Measurements from ENCODE around the gene TMOD2. TPM values are rescaled to one million over a fixed set of nuclear protein-coding genes. Genes with fewer than 3 reads are reported as not detected.

Gene TMOD2
- total RNA-seq, 1 donor: 9.8 TPM

DNA sequence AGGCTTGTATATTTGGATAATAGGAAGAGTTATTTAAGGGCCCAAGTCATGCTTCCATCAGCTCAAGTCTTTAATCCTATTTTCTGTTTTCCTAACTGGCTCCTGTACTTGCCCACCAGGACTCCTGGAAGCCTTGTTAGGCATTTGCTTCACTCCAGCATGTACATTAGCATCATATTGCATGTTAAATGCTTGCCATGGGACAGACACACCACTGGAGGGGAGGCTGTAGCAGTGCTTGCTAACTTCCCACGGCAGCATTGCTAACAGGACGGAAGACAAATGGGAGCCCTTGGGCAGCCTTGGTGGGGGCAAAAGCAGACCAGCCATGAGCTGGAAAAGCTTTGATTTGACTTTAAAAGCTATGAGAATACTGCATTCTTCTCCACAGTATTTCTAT, 6.1 kb downstream of the TMOD2 start:
- no peak overlapping the region for H3K27ac ChIP-seq (ENCODE audit: low read depth, low read length)
- H3K79me2 ChIP-seq (ENCODE audit: insufficient read depth, low read length): no peaks in the 10 kb centered on the region
- H3K27me3 ChIP-seq (ENCODE audit: insufficient read depth, low read length): peaks cover 8% of the 10 kb centered on the region
- no peak for TF ChIP-seq CTCF (IDR thresholded peaks at IDR 0.05; ENCODE audit: extremely low read depth, low read depth, low read length)
- no peaks in the 10 kb centered on the region for H4K20me1 ChIP-seq (ENCODE audit: insufficient read depth, low read length)
- H3K36me3 ChIP-seq (ENCODE audit: insufficient read depth, low read length): no peaks in the 10 kb centered on the region
- H3K4me1 ChIP-seq (ENCODE audit: insufficient read depth, low read length): peaks cover 19% of the 10 kb centered on the region
- no peak overlapping the region for H2AFZ ChIP-seq (ENCODE audit: low read length)
- H3K4me2 ChIP-seq (ENCODE audit: insufficient read depth, low read length): no peak overlapping the region
- DNase-seq (ENCODE audit: insufficient read length, low spot score, missing footprints): no peak
- H3K9me3 ChIP-seq (ENCODE audit: low read depth, low read length): no peaks in the 10 kb centered on the region
- H3K4me3 ChIP-seq (ENCODE audit: insufficient read depth, low read length): no peak overlapping the region

DNA sequence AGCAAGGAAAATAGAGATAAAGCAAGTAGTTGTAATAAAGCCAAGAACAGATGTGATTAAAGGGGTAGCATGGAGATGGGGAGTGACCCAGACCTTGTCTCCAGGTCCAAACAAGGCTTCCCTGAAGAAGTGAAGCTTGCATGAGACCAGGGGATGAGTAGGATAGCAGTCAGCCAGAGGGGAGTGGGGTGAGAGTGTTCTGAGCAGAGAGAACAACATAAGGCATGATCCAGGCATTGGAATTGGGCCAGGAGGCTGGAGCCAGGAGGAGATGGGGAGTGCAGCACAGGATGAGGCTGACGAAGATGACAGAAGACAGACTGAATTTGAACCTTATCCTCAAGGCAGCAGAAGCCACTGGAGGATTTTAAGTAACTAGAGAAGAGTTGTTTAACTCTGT, 7.2 kb downstream of the TMOD2 start:
- H3K4me2 ChIP-seq (ENCODE audit: insufficient read depth, low read length): peak overlapping the region; percentile 1
- no peak overlapping the region for H2AFZ ChIP-seq (ENCODE audit: low read length)
- no peak overlapping the region for H3K27ac ChIP-seq (ENCODE audit: low read depth, low read length)
- H3K27me3 ChIP-seq (ENCODE audit: insufficient read depth, low read length): no peaks in the 10 kb centered on the region
- no peak overlapping the region for H3K4me3 ChIP-seq (ENCODE audit: insufficient read depth, low read length)
- H3K4me1 ChIP-seq (ENCODE audit: insufficient read depth, low read length): peaks cover 19% of the 10 kb centered on the region
- no peaks in the 10 kb centered on the region for H3K9me3 ChIP-seq (ENCODE audit: low read depth, low read length)
- no peaks in the 10 kb centered on the region for H3K36me3 ChIP-seq (ENCODE audit: insufficient read depth, low read length)
- no peak for TF ChIP-seq CTCF (IDR thresholded peaks at IDR 0.05; ENCODE audit: extremely low read depth, low read depth, low read length)
- H3K79me2 ChIP-seq (ENCODE audit: insufficient read depth, low read length): no peaks in the 10 kb centered on the region
- no peaks in the 10 kb centered on the region for H4K20me1 ChIP-seq (ENCODE audit: insufficient read depth, low read length)
- DNase-seq (ENCODE audit: insufficient read length, low spot score, missing footprints): no peak

- Histone ChIP-seq H3K36me3 (ENCODE audit: insufficient read depth, low read length) (no peaks in the 10 kb centered on the region), H4K20me1 (ENCODE audit: insufficient read depth, low read length) (no peaks in the 10 kb centered on the region), H3K4me1 (ENCODE audit: insufficient read depth, low read length) (peaks cover 19% of the 10 kb centered on the region), H3K9me3 (ENCODE audit: low read depth, low read length) (no peaks in the 10 kb centered on the region), H3K4me2 (ENCODE audit: insufficient read depth, low read length) (no peak overlapping the region), H3K27ac (ENCODE audit: low read depth, low read length) (no peak overlapping the region), H2AFZ (ENCODE audit: low read length) (no peak overlapping the region), H3K4me3 (ENCODE audit: insufficient read depth, low read length) (no peak overlapping the region), H3K79me2 (ENCODE audit: insufficient read depth, low read length) (no peaks in the 10 kb centered on the region), H3K27me3 (ENCODE audit: insufficient read depth, low read length) (no peaks in the 10 kb centered on the region)
- peak; percentile 27 for TF ChIP-seq CTCF (IDR thresholded peaks at IDR 0.05; ENCODE audit: extremely low read depth, low read depth, low read length)
- DNase-seq (ENCODE audit: insufficient read length, low spot score, missing footprints): peak; percentile 82
Measured at GRCh38 chr15:51759557-51760070, 8.2 kb downstream of the TMOD2 start.

DNA sequence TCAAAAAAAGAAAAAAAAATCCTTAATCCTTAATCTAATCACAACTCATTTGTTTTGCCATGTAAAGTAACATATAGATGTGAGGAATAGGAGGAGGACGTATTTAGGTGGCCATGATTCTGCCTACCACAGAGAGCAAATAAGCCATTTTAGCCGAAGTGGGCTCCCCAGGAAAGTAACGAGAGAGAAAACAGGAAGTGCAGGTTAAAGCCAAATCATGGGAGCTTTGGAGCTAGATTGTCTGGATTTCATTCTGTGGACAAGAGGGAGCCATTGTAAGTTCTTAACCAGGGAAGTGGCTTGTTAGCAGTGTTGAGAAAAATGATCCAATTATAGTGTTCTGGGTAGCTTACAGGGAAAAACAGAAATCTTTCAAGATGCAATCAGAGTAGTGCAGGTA, 9.4 kb downstream of the TMOD2 start:
- Histone ChIP-seq H4K20me1 (ENCODE audit: insufficient read depth, low read length) (no peaks in the 10 kb centered on the region), H3K4me1 (ENCODE audit: insufficient read depth, low read length) (peaks cover 19% of the 10 kb centered on the region), H2AFZ (ENCODE audit: low read length) (no peak overlapping the region), H3K4me2 (ENCODE audit: insufficient read depth, low read length) (no peak overlapping the region), H3K36me3 (ENCODE audit: insufficient read depth, low read length) (no peaks in the 10 kb centered on the region), H3K27ac (ENCODE audit: low read depth, low read length) (no peak overlapping the region), H3K9me3 (ENCODE audit: low read depth, low read length) (no peaks in the 10 kb centered on the region), H3K27me3 (ENCODE audit: insufficient read depth, low read length) (no peaks in the 10 kb centered on the region), H3K79me2 (ENCODE audit: insufficient read depth, low read length) (no peaks in the 10 kb centered on the region), H3K4me3 (ENCODE audit: insufficient read depth, low read length) (no peak overlapping the region)
- no peak for DNase-seq (ENCODE audit: insufficient read length, low spot score, missing footprints)
- no peak for TF ChIP-seq CTCF (IDR thresholded peaks at IDR 0.05; ENCODE audit: extremely low read depth, low read depth, low read length)

Data from osteoblast (primary cell).